Mesodermal cell (in vitro differentiated cells): ENCODE measurements around the gene PDE4B.
"Not testable (repeated sequence)": the region's sequence is repeated elsewhere in the genome, so short reads cannot be mapped to it uniquely, and the experiment has no call there.

ENCODE experiments used
- H3K27ac ChIP-seq: 2 replicates; pipeline ENCODE4 v1.7.0; 2013; ENCODE audit warnings: mild to moderate bottlenecking, low read depth, low read length, moderate library complexity; ENCODE audit not compliant: severe bottlenecking
- H3K36me3 ChIP-seq: 2 replicates; pipeline ENCODE4 v1.7.1; 2013; ENCODE audit warnings: mild to moderate bottlenecking, low read length, moderate library complexity; ENCODE audit not compliant: control insufficient read depth, insufficient read depth
- H3K4me1 ChIP-seq: one replicate; pipeline ENCODE4 v1.7.1; 2013; ENCODE audit warnings: mild to moderate bottlenecking, low read length; ENCODE audit not compliant: insufficient read depth, control insufficient read depth, poor library complexity, severe bottlenecking
- H3K4me3 ChIP-seq: 2 replicates; pipeline ENCODE4 v1.7.0; 2013; ENCODE audit warnings: low read length, control low read depth, mild to moderate bottlenecking; ENCODE audit not compliant: insufficient read depth, poor library complexity, severe bottlenecking; ENCODE audit errors: extremely low read depth
- H3K9me3 ChIP-seq: 2 replicates; pipeline ENCODE4 v1.7.1; 2013; ENCODE audit warnings: mild to moderate bottlenecking, low read length, moderate library complexity; ENCODE audit not compliant: control insufficient read depth
- WGBS, 2 experiments: methylation state at CpG; one replicate each; pipeline ENCODE4 v1.1.5; 2013; ENCODE audit warnings: missing lambda C conversion rate in 2 of 2; ENCODE audit not compliant: insufficient coverage in 2 of 2; 5-methylcytosine and 5-hydroxymethylcytosine counted together

Gene PDE4B

GRCh38 chr1:65967492-65967891, 174.8 kb downstream of the PDE4B start:
- not testable (repeated sequence) for H3K4me1 ChIP-seq, H3K9me3 ChIP-seq, H3K27ac ChIP-seq, H3K36me3 ChIP-seq, H3K4me3 ChIP-seq
- 80% methylated on average over 1 of the region's 4 CpGs for WGBS, 2 experiments

- no peaks in the 10 kb centered on the region for H3K36me3 ChIP-seq
- no peak overlapping the region for H3K4me3 ChIP-seq
- WGBS, 2 experiments = 80 to 100% methylated on average over 1 of the region's 2 CpGs
- H3K4me1 ChIP-seq = no peaks in the 10 kb centered on the region
- H3K27ac ChIP-seq = no peak overlapping the region
- H3K9me3 ChIP-seq = peaks cover 14% of the 10 kb centered on the region
Measured at GRCh38 chr1:65971547-65971946, 178.9 kb downstream of the PDE4B start.

- Histone ChIP-seq H3K9me3 (peaks cover 14% of the 10 kb centered on the region), H3K36me3 (no peaks in the 10 kb centered on the region), H3K27ac (no peak overlapping the region), H3K4me1 (peaks cover 5% of the 10 kb centered on the region), H3K4me3 (no peak overlapping the region)
- 78 to 92% methylated on average over 1 of the region's 1 CpG for WGBS, 2 experiments
Measured at GRCh38 chr1:65975708-65976107, 183.0 kb downstream of the PDE4B start.

GRCh38 chr1:65979136-65980044, 186.7 kb downstream of the PDE4B start:
- 79 to 96% methylated on average over 6 to 7 of the region's 7 CpGs for WGBS, 2 experiments
- Histone ChIP-seq H3K4me3 (no peak overlapping the region), H3K27ac (peak overlapping the region; percentile 77), H3K4me1 (peaks cover 5% of the 10 kb centered on the region), H3K36me3 (no peaks in the 10 kb centered on the region), H3K9me3 (peaks cover 14% of the 10 kb centered on the region)

DNA sequence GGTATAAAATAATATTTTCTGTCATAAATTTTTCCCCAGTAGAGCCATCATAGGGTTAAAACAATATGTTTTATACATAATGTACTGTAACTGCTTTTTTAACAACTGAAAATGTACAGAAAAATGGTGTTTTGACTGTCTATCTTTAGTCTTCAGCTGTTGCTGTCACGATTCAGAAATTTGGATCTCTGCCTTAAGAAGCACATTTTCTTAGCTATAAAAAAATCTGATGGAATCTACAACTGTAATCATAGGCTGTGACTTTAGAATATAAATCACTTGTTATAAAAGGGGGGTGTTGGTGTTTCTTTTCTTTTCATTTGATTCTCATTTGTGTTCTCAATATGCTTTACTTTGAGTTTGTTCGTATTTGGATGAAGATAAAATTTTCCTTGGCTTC, 187.5 kb downstream of the PDE4B start:
- H3K4me3 ChIP-seq = no peak overlapping the region
- no peak overlapping the region for H3K27ac ChIP-seq
- no peaks in the 10 kb centered on the region for H3K36me3 ChIP-seq
- H3K4me1 ChIP-seq = peaks cover 5% of the 10 kb centered on the region
- H3K9me3 ChIP-seq = peaks cover 9% of the 10 kb centered on the region
- WGBS, 2 experiments = no CpG with 5 or more reads among the region's 2 CpGs

GRCh38 chr1:65983500-65983899, 190.8 kb downstream of the PDE4B start:
- H3K9me3 ChIP-seq = no peaks in the 10 kb centered on the region
- 58 to 100% methylated on average over 1 to 2 of the region's 5 CpGs for WGBS, 2 experiments
- no peaks in the 10 kb centered on the region for H3K36me3 ChIP-seq
- no peak overlapping the region for H3K4me3 ChIP-seq
- no peak overlapping the region for H3K27ac ChIP-seq
- H3K4me1 ChIP-seq = peaks cover 5% of the 10 kb centered on the region

- WGBS, 2 experiments = no CpG with 5 or more reads among the region's 1 CpG
- Histone ChIP-seq H3K27ac (no peak overlapping the region), H3K4me1 (no peaks in the 10 kb centered on the region), H3K4me3 (no peak overlapping the region), H3K36me3 (no peaks in the 10 kb centered on the region), H3K9me3 (no peaks in the 10 kb centered on the region)
Measured at GRCh38 chr1:65985393-65986066, 192.8 kb downstream of the PDE4B start.

DNA sequence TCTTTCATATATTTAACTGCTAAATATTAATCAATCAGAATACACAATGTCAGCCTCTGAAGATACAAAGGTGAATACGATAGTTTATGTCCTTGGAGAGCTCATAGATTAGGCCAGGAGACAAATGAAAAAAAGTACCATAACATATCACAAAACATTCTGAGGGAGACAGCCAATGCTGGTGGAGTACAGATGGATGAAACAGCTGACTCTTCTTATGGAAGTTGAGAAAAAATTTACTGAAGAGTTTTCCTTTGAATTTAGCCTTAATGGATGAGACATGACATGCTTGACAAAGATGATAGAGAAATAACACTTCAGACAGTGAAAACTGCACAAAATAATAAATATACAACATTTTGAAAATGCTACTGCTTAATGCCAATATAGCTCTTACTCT, 193.5 kb downstream of the PDE4B start:
- H3K4me3 ChIP-seq = no peak overlapping the region
- 60% methylated on average over 1 of the region's 1 CpG; no CpG with 5 or more reads in 1 of the 2 experiments for WGBS, 2 experiments
- H3K4me1 ChIP-seq = no peaks in the 10 kb centered on the region
- H3K27ac ChIP-seq = no peak overlapping the region
- no peaks in the 10 kb centered on the region for H3K36me3 ChIP-seq
- H3K9me3 ChIP-seq = no peaks in the 10 kb centered on the region

GRCh38 chr1:65990161-65990560, 197.5 kb downstream of the PDE4B start:
- no peak overlapping the region for H3K27ac ChIP-seq
- no peak overlapping the region for H3K4me3 ChIP-seq
- no peaks in the 10 kb centered on the region for H3K9me3 ChIP-seq
- H3K36me3 ChIP-seq = no peaks in the 10 kb centered on the region
- H3K4me1 ChIP-seq = no peaks in the 10 kb centered on the region
- no CpG with 5 or more reads among the region's 1 CpG for WGBS, 2 experiments

- H3K9me3 ChIP-seq = no peaks in the 10 kb centered on the region
- no peak overlapping the region for H3K27ac ChIP-seq
- WGBS, 2 experiments = no CpG with 5 or more reads among the region's 3 CpGs
- no peaks in the 10 kb centered on the region for H3K36me3 ChIP-seq
- H3K4me3 ChIP-seq = no peak overlapping the region
- H3K4me1 ChIP-seq = no peaks in the 10 kb centered on the region
Measured at GRCh38 chr1:65991694-65992093, 199.0 kb downstream of the PDE4B start.
